Stimulated activated CD4-positive, alpha-beta T cell treated with anti-CD3 and anti-CD28 coated beads, Interleukin-12 subunit alpha, Interleukin-12 subunit beta, amount 100 ng/mL, for 4 hours (primary cell): ENCODE measurements around the gene FOXK2.

ENCODE experiments used
- DNase-seq: peaks from one replicate; pipeline ENCODE4 v3.0.0-alpha.2; 2020

FOXK2 gene

DNA sequence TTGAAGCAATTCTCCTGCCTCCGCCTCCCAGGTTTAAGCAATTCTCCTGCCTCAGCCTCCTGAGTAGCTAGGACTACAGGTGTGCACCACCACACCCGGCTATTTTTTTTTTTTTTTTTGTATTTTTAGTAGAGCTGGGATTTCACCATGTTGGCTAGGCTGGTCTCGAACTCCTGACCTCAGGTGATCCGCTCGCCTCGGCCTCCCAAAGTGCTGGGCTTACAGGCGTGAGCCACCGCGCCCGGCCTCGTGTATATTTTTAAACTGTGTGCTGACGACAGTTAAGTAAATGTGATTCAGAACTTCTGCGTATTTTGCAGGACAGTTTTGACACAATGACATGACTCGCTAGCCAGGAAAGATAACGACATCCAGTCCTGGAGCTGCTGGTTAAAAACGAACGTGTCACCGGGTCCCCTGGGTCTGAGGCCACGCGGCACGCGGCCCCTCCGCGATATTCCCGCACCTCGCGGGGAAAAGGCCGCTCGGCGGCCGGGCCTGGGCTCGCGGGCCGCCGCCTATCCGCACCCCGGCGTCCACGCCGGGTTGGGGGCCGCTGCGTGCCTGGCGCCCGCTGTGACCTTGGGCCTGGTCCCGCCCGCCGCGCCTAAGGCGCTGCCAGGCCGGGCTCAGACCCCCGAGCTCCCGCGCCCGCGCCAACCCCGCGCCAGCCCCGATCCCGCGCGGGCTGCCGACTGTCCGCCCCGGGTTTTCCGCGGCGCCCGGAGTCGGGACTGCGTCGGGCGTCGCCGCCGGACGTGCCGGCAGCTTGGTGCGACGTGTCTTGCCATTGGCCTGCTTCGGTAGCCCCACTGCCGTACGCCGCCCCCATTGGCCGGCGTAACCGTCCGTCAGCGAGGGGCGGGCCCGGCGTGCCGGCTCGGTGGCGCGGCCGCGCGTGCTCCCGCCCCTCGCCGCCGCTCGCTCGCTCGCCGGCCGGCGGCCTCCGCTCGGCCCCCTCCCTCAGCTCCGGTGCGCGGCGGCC, at the start of gene FOXK2:
FOXK2 (plus strand) TSS at position 907 of the 985 bp plus-strand sequence. CDS start 157 bp downstream, outside the sequence.
- peak; percentile 93 for DNase-seq

DNA sequence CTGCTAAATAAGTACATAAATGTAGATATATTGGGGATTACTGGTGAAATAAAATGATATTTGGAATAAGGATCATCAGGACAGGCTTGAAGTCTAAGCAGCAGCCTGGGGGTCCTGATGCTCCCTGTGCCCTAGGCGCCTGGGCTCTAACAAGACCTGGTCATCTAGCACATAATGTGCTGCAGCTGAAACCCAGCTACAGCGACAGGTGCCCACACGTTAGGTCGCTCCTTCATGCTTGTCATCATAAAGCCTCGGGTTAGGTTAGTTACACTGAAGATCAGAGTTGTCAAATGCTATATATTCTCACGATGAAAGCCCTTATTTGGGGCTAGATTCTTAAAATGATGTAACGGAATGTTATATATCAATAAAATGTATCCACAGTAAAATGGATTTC, 49.5 kb upstream of the FOXK2 start:
- DNase-seq, result no peak

DNA sequence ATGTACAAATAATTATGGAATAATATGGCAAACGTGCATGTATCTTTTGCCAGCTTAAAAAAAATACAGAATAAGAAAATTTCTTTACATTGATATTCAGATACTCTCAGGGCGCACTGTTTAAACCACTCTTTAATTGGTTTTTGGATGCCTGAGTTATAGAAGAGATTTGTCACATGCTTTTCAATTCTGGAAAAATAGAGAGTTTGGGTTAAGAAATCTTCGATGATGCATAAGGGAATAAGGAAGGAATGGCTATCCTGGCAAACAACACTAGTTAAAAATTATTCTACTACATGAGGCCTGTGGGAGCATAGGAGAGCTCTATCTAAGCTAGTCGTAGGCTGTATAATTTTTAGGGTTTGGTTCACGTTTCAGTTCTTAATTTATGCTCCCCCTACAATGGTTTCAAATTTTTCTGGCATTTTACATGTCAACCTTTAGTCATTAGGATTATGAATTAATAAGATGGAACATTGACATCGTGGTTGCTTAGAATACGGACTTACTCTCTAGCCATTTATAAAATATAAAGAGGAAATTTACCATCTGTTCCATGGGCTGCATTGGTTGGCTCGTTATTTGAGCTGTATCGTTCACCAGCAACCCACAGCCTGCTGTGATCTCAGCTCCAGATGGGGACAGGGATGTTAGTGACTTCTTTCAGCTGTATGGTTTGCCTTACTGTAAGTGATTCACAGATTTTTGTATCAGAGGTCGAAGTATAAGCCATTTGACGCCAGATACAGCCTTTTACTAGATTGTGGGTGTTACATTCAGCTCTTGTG, 45.1 kb upstream of the FOXK2 start:
- DNase-seq, result no peak

DNA sequence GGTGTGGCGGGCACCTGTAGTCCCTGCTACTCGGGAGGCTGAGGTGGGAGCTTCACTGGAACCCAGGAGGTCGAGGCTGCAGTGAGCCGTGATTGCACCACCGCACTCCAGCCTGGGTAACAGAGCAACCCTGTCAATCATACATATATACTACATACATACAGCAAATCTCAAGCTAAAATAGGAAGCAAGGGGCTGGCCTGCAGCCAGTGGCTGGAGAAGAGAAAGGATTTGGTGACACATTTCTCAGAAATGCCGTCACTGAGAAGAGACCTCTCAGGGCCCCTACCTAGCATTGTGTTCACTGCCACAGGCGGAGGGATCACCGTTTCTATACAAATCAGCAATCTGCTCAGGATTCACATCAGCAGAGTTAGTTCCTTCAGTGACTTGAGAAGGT, 44.1 kb upstream of the FOXK2 start:
- DNase-seq, result no peak

DNA sequence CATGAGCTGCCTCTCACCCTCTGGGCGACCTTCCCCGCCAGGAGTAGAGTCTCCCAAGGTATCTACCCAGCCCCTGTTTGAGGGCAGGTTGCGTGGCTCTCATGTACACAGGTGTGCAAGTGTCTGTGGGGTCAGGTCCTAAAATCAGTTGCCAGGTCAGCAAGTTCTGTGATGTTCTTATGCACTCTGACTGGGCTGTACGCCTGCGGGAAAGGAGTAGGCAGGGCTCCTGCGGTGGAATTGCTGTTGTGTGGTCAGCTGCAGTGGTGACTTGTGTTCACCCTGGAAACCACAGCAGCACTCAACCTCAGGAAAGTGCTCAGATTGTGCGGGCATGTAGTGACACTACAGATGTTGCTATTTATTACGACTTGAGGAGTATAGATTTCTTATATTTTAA, 41.6 kb upstream of the FOXK2 start:
- no peak for DNase-seq

DNA sequence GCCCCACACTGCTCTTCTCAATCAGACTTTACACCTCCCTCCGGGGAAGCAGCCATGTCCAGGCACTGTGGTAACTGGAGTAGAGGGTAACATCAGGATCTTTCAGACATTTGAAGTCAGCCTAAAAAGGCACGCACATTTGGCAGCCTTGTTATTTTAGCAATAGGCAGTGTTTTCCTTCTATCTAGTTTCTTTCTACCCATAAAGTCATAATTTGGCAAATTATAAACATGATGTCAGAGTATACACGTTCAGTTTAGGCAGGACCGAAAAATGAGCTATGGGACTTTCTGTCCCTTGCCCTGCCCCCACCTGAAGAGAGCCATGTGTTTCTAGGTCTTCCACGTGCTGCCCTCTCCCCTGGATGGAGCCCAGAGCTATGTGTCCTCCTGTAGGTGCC, 39.9 kb upstream of the FOXK2 start:
- DNase-seq, result no peak

DNA sequence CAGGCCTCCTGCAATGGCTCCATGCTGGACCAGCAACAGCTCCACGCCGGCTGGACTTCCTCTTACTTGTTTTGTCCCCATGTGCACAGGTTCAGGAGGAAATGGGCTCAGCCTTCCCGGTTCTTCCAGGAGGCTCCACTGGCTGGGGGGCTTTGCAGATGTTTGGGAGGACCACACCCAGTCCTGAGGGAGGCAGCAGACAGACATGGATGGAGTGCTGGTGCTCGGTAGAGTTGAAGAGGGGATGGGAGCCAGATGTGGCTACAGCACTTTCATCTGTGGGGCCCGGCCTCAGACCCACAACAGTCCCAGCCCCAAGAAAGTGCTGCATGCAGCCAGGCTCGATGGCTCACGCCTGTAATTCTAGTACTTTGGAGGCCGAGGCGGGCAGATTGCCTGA, 39.2 kb upstream of the FOXK2 start:
- DNase-seq, result no peak

DNA sequence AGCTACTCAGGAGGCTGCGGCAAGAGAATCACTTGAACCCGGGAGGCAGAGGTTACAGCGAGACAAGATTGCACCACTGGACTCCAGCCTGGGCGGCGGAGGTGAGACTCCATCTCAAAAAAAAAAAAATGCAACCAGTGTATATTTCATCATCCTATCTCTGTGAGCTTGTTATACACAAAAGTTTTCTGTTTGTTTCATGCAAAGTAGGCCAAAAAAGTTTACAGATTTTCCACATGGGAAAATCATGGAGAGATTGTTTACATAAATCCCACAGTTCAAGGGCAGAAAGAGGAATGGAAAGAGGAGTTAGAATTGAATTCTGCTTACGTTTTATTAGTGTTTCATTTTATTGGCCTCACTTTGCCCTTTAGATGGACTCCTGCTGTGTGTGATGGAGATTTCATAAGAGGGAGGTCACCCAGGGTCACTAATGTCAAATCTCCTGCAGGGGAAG, 36.3 kb upstream of the FOXK2 start:
- no peak for DNase-seq

DNA sequence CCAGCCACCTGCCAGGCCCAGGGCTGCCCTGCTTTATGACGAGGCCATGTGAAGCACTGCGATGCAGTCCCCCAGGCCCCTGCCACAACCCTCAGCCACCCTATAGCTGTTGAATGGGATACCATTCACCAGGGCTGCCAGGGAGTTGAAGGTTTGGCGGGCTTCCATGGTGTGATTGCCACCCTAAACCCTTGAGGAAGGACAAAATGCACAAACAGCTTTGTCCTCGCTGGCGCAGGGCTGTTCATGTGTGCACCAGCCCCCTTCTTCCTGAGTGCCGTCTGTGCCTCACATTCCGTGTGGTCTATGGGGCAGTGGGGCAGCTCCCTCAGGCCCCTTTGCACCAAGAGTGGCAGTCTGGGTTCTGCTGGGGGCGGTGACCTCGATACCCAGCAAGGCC, 35.7 kb upstream of the FOXK2 start:
- no peak for DNase-seq

DNA sequence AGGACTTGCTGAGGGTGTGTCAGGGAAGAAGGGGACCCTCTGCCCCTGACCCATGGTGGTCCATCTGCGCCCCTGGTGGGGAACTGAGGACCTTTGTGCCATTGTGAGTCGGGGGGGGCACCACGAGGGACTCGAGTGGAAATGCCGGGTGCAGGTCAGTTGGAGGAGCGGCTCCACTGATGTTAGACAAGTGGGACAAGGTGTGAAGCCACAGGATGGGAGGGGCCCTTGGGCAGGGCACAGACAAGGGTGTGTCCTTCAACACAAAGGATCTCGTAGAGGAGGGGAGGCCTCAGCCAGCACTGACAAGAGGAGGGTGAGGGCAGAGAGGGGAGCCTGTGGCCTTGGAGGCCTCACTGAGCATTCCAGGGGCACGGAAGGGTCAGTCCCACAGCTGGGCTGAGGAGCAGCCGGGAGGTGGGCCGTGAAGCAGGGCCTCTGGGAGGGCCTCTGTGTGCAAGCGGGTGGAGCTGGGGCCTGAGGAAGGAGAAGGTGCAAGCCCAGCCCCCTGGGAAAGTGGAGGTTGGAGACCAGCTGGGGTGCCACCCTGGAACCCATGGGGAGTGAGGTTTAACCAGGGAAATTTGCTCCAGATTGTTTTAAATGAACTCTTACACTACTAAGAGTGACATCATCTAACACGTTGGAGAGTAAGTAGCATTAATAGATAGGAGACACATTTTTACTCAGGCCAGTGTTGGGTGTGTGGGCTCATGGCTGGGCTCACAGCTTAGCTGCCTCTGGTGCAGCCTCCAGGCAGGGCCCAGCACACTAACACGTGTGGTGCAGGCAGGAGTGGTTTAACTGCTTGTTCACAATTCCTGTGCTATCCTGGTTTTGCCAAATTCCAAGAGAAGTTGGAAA, 33.1 kb upstream of the FOXK2 start:
- DNase-seq, result no peak

DNA sequence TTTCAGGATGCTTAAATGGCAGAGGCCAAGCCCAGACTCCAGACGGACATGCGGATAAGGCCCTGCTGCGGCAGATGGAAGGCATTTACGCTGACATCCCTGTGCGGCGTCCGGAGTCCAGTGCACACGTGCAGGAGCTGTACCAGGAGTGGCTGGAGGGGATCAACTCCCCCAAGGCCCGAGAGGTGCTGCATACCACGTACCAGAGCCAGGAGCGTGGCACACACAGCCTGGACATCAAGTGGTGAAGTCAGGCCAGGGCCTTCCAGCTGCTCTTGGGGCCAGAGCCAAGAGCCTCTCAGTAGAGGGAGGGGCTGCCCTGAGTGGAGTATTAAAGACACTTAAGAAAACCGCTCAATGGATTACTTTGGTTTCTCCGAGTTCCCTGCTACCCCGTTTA, 31.6 kb upstream of the FOXK2 start:
- DNase-seq, result no peak

DNA sequence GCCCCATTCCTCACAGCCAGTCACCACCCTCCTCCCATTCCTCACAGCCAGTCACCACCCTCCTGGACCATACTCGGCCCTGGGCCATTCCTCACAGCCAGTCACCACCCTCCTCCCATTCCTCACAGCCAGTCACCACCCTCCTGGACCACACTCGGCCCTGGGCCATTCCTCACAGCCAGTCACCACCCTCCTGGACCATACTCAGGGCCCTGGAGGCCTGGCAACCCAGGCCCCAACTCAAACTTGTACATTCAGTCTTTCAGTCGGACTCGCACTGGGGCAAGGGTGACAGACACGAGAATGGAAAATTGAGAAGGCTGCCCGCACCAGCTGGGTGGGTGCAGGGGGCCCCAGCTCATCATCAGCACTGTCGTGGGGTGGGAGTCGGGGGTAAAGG, 30.4 kb upstream of the FOXK2 start:
- no peak for DNase-seq

DNA sequence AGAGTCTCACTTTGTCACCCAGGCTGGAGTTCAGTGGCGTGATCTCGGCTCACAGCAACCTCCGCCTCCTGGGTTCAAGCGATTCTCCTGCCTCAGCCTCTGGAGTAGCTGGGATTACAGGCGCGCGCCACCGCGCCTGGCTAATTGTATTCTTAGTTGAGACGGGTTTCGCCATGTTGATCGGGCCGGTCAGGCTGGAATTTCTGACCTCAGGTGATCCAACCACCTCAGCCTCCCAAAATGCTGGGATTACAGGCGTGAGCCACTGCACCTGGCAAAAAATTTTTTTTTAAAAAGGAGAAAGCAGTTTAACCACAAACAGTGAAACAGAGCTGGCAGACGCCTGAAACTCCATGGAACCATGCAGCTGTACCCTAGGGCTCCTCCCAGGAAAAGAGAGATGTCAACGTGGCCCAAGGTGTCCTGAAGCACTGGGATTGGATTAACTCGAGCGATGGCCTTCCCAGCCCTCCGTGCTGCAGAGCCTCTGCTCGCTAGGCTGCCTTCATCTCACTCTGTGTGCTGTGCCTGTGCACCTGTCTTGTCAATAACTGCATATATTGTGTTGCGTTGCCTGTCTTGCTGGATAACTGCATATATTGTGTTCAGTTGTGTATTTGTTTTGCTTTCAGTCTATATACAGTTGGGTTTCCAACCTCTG, 29.6 kb upstream of the FOXK2 start:
- no peak for DNase-seq

DNA sequence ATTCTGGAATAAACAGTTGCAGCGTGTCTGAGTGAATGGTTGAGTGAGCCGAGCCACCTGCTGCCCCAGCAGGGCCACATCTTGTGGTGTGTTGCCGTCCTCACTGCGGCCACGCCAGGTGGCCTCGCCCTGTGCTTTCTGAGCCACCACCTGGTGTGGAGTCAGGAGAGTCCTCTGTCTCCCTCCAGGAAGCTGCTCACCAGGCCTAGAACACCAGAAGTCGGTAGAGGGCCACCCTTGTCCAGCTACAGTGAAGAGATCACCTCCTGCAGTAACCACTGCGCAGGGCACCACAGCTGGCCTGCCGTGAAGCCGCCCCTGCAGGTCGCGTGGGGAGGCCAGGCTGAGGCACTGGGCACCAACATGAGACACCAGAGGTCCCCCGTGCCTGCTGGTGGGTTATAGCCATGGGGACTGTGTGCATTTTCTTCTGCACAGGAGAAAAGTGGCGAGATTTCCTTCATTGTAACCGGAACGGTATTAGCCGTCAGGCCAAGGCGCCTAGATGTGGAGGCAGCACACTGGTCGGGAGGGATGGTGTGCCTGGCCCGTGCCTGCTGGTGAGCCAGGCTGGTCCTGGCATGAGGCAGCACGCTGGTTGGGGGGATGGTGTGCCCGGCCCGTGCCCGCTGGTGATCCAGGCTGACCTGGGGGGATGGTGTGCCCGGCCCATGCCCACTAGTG, 28.9 kb upstream of the FOXK2 start:
- no peak for DNase-seq

DNA sequence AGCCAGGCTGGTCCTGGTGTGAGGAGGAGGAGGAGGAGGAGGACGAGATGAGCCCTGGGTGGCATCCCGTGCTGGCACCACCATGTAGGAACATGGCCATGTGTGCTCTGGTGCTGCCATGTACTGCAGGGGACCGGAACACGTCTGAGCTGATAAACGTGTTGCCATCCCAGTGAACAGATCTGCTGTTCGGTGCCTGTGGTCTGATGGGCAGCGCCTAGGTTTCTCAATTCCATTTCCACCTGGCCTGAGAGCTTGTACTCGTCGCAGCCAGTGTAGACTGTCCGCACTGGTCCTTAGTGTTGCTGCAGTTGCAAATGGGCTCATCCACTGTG, 28.4 kb upstream of the FOXK2 start:
- no peak for DNase-seq

DNA sequence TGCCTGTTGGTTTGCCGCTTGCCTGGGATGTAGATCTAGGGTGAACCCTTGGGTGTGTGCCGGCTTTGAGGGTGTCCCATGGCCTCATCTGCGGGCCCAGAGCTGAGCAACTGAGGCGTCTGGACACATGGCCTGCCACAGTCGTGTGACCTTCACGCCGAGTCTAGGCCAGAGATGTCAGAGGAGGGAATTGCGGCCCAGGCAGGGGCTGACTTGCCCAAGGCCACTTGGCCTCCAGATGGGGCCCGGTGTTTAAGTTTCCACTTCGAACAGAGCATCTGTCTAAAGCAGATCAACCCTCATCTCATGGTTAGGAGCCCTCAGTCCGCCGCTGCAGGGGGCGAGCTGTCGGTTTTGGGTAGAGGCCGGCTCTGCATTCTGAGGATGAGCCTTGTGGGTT, 28.0 kb upstream of the FOXK2 start:
- no peak for DNase-seq

DNA sequence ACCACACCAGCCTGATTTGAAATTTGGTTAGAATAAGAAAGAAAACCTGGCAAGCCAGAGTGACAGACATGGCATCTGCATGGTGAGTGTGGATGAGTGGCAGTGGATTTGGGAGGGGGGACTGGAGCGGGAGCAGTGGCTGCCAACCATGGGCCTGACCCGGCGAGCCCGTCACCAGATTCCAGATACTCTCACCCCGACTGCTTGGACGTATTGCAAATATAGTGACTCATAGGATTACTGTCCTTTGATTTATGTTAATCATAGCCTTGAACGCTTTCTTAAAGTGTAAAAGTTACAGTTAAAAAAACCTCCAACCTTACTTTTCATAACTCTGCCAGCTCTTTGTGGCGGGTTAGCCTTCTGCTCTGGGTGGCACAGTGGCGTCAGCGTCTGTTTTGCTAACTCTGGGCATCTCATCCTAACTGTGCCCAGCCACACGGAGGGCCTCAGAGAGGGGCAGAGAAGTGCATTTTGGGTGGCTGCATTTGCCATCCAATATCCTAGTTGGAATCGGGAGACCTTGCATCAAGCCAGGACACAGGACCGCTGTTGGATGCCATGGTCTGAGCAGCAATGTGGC, 26.8 kb upstream of the FOXK2 start:
- no peak for DNase-seq

DNA sequence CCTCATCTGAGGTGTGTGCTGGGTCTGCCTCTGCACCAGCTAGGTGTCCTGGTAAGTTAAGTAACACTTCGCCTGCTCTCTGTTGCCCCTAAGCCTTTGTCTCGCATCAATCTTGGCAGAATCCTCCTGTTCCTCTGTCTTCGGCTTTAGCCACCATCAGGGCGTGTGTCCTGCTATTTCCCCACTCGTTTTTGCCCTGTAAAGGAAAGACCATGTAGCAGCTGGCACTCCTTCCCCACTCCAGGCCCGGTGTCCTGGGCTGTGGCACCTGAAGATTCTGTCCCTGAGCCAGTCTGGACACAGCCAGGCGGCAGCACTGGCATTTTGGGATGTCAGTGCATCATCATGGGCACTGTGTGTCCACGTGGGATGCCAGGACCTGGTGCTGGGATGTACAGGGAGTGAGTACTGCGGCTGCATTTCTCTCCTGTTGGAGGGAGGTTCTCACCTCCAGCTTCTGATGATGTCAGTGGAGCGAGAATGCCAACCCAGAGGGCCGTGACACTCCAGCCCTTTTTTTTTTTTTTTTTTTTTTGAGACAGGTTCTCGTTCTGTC, 26.2 kb upstream of the FOXK2 start:
- no peak for DNase-seq

DNA sequence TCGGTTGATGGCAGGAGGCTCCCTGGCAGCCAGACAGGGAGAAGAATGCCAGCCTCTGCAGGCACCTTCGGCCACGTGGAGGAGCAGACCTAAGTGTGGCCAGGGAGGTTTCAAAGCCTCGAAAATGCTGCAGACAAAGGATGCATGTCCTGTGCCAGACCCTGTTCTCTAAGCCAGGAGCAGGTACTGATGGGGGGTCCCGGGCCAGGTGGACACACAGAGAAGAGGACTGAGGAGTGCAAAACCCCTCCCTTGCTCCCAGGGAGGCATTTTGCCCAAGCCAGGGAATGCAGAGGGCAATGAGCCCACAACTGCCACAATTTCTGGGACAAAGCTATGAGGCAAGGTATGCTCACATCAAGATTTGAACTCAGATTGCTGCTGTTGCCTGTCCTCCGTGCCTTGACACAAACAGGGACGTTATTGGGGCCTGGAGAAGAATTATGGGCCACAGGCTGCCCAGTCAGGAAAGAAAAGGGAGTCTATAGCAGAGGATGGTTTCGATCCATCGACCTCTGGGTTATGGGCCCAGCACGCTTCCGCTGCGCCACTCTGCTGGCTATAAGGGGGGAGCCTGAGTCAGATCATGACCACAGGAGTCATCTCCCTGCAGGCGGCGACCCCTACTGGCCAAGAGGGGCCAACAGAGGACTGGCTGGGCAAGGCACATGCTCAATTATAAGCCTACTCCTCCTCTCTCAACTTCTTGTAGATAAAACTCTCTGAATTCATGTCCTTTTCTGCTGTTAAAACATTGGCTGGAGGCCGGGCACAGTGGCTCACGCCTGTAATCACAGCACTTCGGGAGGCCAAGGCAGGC, 25.1 kb upstream of the FOXK2 start:
- DNase-seq, result peak; percentile 83

DNA sequence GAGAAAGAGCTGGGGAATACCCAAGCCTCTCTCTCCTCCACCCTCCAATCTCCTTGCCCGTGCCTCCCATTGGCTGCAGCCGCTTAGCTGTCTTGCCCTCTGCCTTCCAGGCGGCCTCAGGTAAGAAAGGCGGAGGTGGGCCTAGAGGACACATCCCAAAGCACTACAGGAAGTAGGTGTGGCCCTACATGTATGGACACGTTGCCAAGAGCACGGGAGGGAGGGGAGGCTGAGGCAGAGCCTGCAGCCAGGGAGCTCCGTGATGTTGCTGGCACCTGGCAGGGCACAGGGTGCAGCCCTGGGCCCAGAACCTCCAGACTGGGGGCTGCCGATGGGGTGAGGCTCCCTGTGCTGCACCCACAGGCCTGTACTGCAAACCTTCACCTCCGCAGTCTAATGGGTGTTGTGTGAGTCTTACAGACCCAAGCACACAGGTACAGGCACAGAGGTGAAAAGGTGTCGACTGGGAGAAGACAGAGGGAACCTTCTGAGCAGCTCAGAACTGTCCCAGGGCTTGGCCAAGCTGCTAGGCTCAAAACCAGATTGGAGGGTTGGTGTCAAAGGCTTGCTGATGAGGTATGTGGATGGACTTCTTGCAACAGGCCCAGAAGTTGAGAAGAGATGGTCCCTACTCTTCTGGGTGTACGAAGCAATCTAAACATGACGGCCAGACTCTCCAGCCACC, 23.5 kb upstream of the FOXK2 start:
- DNase-seq, result no peak
